22Rv1 (cell line): ENCODE measurements around the gene FANCI.

Experiments used
- H3K27ac ChIP-seq: fragments of 450-650 bp; 2 replicates; pipeline ENCODE4 v1.5.1; 2017
- ZFX ChIP-seq: fragments of 450-650 bp; IDR thresholded peaks from 2 replicates; pipeline ENCODE4 v1.6.1; 2017; ENCODE audit warnings: antibody characterized with exemption, borderline replicate concordance
- TF ChIP-seq, protein P1 (sequence below): fragments of 450-650 bp; IDR thresholded peaks from 2 replicates; pipeline ENCODE4 v1.5.1; 2017; ENCODE audit warnings: mild to moderate bottlenecking

Gene FANCI

GRCh38 chr15:89321521-89322410 lies 78.0 kb downstream of the FANCI start:
- no peak for TF ChIP-seq ZFX
- TF ChIP-seq, protein P1, sequence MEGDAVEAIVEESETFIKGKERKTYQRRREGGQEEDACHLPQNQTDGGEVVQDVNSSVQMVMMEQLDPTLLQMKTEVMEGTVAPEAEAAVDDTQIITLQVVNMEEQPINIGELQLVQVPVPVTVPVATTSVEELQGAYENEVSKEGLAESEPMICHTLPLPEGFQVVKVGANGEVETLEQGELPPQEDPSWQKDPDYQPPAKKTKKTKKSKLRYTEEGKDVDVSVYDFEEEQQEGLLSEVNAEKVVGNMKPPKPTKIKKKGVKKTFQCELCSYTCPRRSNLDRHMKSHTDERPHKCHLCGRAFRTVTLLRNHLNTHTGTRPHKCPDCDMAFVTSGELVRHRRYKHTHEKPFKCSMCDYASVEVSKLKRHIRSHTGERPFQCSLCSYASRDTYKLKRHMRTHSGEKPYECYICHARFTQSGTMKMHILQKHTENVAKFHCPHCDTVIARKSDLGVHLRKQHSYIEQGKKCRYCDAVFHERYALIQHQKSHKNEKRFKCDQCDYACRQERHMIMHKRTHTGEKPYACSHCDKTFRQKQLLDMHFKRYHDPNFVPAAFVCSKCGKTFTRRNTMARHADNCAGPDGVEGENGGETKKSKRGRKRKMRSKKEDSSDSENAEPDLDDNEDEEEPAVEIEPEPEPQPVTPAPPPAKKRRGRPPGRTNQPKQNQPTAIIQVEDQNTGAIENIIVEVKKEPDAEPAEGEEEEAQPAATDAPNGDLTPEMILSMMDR = no peak
- no peak overlapping the region for H3K27ac ChIP-seq

- TF ChIP-seq ZFX = no peak
- TF ChIP-seq, protein P1 = no peak
- no peak overlapping the region for H3K27ac ChIP-seq
Observed at GRCh38 chr15:89322822-89323221, 79.0 kb downstream of the FANCI start.

DNA sequence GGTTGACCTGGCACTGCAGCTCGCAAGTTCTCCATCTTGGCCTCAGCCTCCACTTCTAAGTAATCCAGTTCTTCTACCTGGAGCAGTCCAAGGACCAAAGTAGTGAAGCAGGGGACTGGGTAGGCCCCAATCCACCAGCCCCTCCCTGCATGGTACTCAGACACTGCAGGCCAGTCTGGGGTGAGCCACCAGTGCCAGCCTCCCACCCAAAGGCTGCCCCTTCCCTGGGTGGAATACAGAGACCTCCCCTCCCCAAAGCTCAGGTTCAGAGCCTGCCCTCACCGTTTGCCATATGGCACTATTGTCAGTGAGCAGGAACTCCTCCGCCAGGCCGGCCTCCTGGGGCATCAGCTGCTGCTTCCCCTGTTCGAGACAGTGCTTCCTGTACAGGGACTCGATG lies 80.0 kb downstream of the FANCI start:
- no peak for TF ChIP-seq ZFX
- TF ChIP-seq, protein P1 = no peak
- no peak overlapping the region for H3K27ac ChIP-seq

DNA sequence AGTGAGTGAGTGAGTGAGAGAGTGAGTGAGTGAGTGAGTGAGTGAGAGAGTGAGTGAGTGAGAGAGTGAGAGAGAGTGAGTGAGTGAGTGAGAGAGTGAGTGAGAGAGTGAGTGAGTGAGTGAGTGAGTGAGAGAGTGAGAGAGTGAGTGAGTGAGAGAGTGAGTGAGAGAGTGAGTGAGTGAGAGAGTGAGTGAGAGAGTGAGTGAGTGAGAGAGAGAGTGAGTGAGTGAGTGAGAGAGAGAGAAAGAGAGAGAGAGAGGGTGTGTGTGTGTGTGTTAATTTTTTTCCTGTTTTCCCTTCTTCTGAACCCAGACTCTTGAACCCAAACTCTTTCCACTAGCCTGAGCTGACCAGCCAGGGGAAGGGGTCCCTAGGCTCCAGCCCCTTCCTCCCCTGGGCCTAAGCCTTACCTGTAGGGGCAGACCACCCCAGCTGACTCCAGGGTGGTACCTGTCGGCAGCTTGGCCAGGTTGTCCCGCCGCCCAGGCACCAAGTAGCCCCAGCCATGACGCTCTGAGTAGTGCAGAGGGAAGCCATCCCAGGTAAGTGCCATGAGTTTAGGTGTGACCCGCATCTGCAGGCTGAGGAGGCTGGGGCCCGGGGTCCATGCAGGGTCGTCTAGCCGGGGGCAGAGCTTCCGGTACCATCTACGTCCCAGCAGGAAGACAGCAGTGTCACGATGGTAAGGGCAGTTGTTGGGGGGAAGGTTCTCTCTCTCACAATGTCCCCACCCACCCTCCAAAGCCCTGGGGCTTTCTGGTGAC lies 81.4 kb downstream of the FANCI start:
- H3K27ac ChIP-seq = no peak overlapping the region
- TF ChIP-seq, protein P1 = no peak
- TF ChIP-seq ZFX = no peak

DNA sequence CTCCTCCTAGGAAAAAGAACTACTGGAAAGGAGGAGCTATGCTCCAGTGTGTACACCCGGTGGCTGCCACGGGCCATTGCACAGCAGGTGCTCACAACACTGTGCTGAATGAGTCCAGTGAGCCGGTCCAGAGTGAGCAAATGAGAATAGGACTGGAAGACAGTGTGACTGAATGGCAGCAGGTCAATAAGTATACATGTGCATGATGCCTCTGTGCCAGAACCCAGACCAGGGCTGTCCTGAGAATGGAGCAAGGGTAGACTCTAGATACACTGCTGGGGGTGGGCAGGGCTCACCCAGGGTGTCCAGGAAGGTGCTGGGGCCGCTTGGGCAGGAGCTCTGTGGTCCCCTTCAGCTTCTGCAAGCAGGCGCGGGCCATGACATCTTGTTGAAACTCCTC lies 82.5 kb downstream of the FANCI start:
- no peak overlapping the region for H3K27ac ChIP-seq
- TF ChIP-seq, protein P1 = no peak
- TF ChIP-seq ZFX = no peak

DNA sequence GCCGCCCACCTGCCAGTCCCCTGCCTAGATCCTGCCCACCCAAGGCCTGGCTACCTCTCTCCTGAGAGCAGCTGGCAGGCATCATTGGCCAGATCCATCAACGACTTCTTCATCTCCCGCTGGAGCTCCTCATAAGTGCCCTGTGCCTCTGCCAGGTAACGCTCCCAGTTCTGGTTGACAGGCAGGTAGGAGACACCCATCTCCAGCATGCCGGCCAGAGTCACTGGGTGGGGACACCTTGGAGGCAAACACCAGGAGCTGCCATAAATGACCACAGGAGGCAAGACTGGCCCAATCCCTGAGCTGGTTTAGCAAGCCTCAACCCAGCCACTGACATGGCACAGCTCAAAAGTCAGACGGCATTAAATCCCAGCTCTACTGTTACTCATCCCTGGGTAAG lies 83.3 kb downstream of the FANCI start:
- no peak for TF ChIP-seq ZFX
- TF ChIP-seq, protein P1 = no peak
- no peak overlapping the region for H3K27ac ChIP-seq
